K562 (cell line): ENCODE results near the gene TADA2A. TPM values are rescaled to one million over a fixed set of nuclear protein-coding genes. Genes with fewer than 3 reads are reported as not detected.
A peak's percentile ranks its signal among the peaks of the same experiment; 100 is the strongest.

Source experiments
- LEF1 ChIP-seq: fragments of 450-650 bp; IDR thresholded peaks from 2 replicates; pipeline ENCODE4 v1.6.1; 2016; ENCODE audit warnings: mild to moderate bottlenecking
- MXI1 ChIP-seq: IDR thresholded peaks from 2 replicates; pipeline ENCODE4 v1.6.1; 2011; ENCODE audit warnings: low read depth, mild to moderate bottlenecking, improper control_type of control experiment, low read length
- POLR2H ChIP-seq: IDR thresholded peaks from 2 replicates; pipeline ENCODE4 v1.6.1; 2016; ENCODE audit warnings: missing genetic modification characterization, low read depth, mild to moderate bottlenecking, control low read depth, missing compliant biosample characterization, moderate library complexity
- RB1 ChIP-seq: fragments of 450-650 bp; IDR thresholded peaks from 2 replicates; pipeline ENCODE4 v1.6.1; 2017; ENCODE audit warnings: low read depth, mild to moderate bottlenecking
- TOE1 ChIP-seq, 2 experiments: fragments of 450-650 bp in 1 of 2; sonication (generic) in 1 of 2; formaldehyde crosslinking in 1 of 2; IDR thresholded peaks; 2 replicates each; pipeline versions ENCODE4 v1.7.1 to v1.8.0; 2016 to 2022; ENCODE audit warnings: borderline replicate concordance in 2 of 2, mild to moderate bottlenecking in 2 of 2, antibody characterized with exemption in 1 of 2, inconsistent platforms in 1 of 2, low read depth in 1 of 2, missing genetic modification reagents in 1 of 2, moderate library complexity in 1 of 2
- ZNF668 ChIP-seq: fragments of 250-450 bp; sonication (Bioruptor Pico); IDR thresholded peaks from 2 replicates; pipeline ENCODE4 v1.8.0; 2022; ENCODE audit warnings: mild to moderate bottlenecking, inconsistent platforms
- polyA plus RNA-seq, 8 experiments: library from polyadenylated mRNA; depleted of rRNA in 4 of 8; stranded (reverse) in 5 of 8; unstranded in 3 of 8; fragments of >200 nt; fragmentation: Nextera tagmentation in 2 of 8; fragmentation: Illumina TruSeq in 1 of 8; extraction: Ambion mirVana in 2 of 8; extraction: Trizol in 1 of 8; gene quantifications; 2 replicates each; pipeline versions ENCODE4 v1.2.1 to v1.2.3, GENCODE V29; 2011 to 2014; ENCODE audit warnings: inconsistent platforms in 1 of 8, missing spikeins in 1 of 8
- total RNA-seq, 7 experiments: library from RNA; depleted of rRNA in 6 of 7; stranded (reverse); fragments of >200 nt in 6 of 7; fragmentation: Illumina TruSeq in 2 of 7; extraction: Trizol in 2 of 7; gene quantifications; 2 replicates each; pipeline versions ENCODE4 v1.2.1 to v1.2.3, GENCODE V29; 2011 to 2021; ENCODE audit warnings: low replicate concordance in 1 of 7
- TF ChIP-seq, protein P1 (sequence below), 2 experiments: IDR thresholded peaks in 1 of 2; conservative IDR thresholded peaks in 1 of 2; 2 replicates each; pipeline ENCODE4 v1.6.1; 2016; ENCODE audit warnings: low read depth in 2 of 2, mild to moderate bottlenecking in 1 of 2, missing compliant biosample characterization in 1 of 2, missing genetic modification characterization in 1 of 2, moderate library complexity in 1 of 2
- TF ChIP-seq, protein P2 (sequence below): fragments of 450-650 bp; IDR thresholded peaks from 2 replicates; pipeline ENCODE4 v1.6.1; 2016; ENCODE audit warnings: mild to moderate bottlenecking, moderate library complexity

Gene TADA2A
- total and polyA plus RNA-seq, 9 of the 15 experiments (the other 6 are each of a cell fraction or from before 2014, with no cell fraction given): 13.8 to 37.7 (median 25.0) TPM

DNA sequence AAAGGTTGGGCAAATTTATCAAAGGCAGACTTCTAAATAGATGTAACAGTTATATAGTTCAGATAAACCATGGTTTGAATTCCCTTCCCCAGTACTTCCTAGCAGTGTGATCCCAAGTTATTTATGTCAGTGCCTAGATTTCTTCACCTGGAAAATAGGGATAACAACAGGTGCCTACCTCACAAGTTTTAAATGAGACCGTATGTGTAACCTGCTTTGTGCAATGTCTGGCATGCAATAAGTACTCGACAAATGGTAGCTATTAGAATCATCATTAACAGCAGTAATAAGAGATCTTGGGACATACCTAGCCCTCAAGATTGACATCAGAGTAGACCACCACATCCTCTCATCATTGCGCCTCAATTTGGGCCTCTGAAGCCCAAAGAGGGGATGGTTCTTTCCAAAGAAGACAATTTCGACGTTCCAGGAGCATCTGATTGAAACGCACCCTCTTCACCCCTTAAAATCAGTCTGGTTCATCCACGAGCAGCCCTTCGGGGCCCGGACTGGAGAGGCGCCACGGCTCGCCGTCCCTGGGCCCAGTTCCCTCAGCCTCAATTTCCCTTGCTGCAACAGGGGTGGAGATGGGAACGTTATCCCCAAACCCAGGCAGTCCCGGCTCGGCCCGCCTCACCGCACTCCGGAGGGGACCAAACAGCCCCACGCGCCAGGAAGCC, 591 bp upstream of the TADA2A start (continued):
- peak; percentile 55; the same call in 1 of the 2 replicates for TF ChIP-seq TOE1 (IDR thresholded peaks at IDR 0.05; ENCODE audit: borderline replicate concordance)
- TF ChIP-seq TOE1 (CRISPR knock-in tag; IDR thresholded peaks at IDR 0.05; ENCODE audit: borderline replicate concordance, low read depth): no peak
- TF ChIP-seq ZNF668 (CRISPR knock-in tag): no peak
- TF ChIP-seq, protein P1, sequence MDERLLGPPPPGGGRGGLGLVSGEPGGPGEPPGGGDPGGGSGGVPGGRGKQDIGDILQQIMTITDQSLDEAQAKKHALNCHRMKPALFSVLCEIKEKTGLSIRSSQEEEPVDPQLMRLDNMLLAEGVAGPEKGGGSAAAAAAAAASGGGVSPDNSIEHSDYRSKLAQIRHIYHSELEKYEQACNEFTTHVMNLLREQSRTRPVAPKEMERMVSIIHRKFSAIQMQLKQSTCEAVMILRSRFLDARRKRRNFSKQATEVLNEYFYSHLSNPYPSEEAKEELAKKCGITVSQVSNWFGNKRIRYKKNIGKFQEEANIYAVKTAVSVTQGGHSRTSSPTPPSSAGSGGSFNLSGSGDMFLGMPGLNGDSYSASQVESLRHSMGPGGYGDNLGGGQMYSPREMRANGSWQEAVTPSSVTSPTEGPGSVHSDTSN (CRISPR knock-in tag; IDR thresholded peaks at IDR 0.05; ENCODE audit: low read depth): no peak
- TF ChIP-seq, protein P1 (tag; conservative IDR thresholded peaks at IDR 0.05; ENCODE audit: low read depth): no peak
- TF ChIP-seq, protein P2, sequence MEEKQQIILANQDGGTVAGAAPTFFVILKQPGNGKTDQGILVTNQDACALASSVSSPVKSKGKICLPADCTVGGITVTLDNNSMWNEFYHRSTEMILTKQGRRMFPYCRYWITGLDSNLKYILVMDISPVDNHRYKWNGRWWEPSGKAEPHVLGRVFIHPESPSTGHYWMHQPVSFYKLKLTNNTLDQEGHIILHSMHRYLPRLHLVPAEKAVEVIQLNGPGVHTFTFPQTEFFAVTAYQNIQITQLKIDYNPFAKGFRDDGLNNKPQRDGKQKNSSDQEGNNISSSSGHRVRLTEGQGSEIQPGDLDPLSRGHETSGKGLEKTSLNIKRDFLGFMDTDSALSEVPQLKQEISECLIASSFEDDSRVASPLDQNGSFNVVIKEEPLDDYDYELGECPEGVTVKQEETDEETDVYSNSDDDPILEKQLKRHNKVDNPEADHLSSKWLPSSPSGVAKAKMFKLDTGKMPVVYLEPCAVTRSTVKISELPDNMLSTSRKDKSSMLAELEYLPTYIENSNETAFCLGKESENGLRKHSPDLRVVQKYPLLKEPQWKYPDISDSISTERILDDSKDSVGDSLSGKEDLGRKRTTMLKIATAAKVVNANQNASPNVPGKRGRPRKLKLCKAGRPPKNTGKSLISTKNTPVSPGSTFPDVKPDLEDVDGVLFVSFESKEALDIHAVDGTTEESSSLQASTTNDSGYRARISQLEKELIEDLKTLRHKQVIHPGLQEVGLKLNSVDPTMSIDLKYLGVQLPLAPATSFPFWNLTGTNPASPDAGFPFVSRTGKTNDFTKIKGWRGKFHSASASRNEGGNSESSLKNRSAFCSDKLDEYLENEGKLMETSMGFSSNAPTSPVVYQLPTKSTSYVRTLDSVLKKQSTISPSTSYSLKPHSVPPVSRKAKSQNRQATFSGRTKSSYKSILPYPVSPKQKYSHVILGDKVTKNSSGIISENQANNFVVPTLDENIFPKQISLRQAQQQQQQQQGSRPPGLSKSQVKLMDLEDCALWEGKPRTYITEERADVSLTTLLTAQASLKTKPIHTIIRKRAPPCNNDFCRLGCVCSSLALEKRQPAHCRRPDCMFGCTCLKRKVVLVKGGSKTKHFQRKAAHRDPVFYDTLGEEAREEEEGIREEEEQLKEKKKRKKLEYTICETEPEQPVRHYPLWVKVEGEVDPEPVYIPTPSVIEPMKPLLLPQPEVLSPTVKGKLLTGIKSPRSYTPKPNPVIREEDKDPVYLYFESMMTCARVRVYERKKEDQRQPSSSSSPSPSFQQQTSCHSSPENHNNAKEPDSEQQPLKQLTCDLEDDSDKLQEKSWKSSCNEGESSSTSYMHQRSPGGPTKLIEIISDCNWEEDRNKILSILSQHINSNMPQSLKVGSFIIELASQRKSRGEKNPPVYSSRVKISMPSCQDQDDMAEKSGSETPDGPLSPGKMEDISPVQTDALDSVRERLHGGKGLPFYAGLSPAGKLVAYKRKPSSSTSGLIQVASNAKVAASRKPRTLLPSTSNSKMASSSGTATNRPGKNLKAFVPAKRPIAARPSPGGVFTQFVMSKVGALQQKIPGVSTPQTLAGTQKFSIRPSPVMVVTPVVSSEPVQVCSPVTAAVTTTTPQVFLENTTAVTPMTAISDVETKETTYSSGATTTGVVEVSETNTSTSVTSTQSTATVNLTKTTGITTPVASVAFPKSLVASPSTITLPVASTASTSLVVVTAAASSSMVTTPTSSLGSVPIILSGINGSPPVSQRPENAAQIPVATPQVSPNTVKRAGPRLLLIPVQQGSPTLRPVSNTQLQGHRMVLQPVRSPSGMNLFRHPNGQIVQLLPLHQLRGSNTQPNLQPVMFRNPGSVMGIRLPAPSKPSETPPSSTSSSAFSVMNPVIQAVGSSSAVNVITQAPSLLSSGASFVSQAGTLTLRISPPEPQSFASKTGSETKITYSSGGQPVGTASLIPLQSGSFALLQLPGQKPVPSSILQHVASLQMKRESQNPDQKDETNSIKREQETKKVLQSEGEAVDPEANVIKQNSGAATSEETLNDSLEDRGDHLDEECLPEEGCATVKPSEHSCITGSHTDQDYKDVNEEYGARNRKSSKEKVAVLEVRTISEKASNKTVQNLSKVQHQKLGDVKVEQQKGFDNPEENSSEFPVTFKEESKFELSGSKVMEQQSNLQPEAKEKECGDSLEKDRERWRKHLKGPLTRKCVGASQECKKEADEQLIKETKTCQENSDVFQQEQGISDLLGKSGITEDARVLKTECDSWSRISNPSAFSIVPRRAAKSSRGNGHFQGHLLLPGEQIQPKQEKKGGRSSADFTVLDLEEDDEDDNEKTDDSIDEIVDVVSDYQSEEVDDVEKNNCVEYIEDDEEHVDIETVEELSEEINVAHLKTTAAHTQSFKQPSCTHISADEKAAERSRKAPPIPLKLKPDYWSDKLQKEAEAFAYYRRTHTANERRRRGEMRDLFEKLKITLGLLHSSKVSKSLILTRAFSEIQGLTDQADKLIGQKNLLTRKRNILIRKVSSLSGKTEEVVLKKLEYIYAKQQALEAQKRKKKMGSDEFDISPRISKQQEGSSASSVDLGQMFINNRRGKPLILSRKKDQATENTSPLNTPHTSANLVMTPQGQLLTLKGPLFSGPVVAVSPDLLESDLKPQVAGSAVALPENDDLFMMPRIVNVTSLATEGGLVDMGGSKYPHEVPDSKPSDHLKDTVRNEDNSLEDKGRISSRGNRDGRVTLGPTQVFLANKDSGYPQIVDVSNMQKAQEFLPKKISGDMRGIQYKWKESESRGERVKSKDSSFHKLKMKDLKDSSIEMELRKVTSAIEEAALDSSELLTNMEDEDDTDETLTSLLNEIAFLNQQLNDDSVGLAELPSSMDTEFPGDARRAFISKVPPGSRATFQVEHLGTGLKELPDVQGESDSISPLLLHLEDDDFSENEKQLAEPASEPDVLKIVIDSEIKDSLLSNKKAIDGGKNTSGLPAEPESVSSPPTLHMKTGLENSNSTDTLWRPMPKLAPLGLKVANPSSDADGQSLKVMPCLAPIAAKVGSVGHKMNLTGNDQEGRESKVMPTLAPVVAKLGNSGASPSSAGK: peak; percentile 44
- TF ChIP-seq RB1: no peak
- no peak for TF ChIP-seq MXI1
- no peak for TF ChIP-seq POLR2H (tag)
- TF ChIP-seq LEF1: no peak
